Measurements from ENCODE around the gene XRN1.

- TF ChIP-seq CTCF (IDR thresholded peaks at IDR 0.05) (no peak), POLR2A (IDR thresholded peaks at IDR 0.05) (no peak)
Measured at GRCh38 chr3:142278451-142278850, 169.4 kb downstream of the XRN1 start.

Data from heart left ventricle (tissue), 13 donors.